Measurements from ENCODE around the gene CARD11.

Gene CARD11

GRCh38 chr7:2945171-2945570 is 98.5 kb downstream of the CARD11 start:
- in situ Hi-C loops (cut with HindIII; ENCODE audit: low sequenced_read_pairs), result no loop called here

GRCh38 chr7:2944739-2945138 is 98.9 kb downstream of the CARD11 start:
- in situ Hi-C loops (cut with HindIII; ENCODE audit: low sequenced_read_pairs), result no loop called here

- in situ Hi-C loops (cut with HindIII; ENCODE audit: low sequenced_read_pairs), result no loop called here
These were observed 99.6 kb downstream of the CARD11 start for GRCh38 chr7:2943851-2944601.

- in situ Hi-C loops (cut with HindIII; ENCODE audit: low sequenced_read_pairs), result no loop called here
These were observed 102.3 kb downstream of the CARD11 start for GRCh38 chr7:2941216-2941859.

GRCh38 chr7:2940466-2940865 is 103.2 kb downstream of the CARD11 start:
- in situ Hi-C loops (cut with HindIII; ENCODE audit: low sequenced_read_pairs), result no loop called here

GRCh38 chr7:2939193-2939885 is 104.3 kb downstream of the CARD11 start:
- in situ Hi-C loops (cut with HindIII; ENCODE audit: low sequenced_read_pairs), result no loop called here

GRCh38 chr7:2938514-2939192 is 105.0 kb downstream of the CARD11 start:
- in situ Hi-C loops (cut with HindIII; ENCODE audit: low sequenced_read_pairs), result no loop called here

GRCh38 chr7:2937701-2938513 is 105.8 kb downstream of the CARD11 start:
- in situ Hi-C loops (cut with HindIII; ENCODE audit: low sequenced_read_pairs), result no loop called here

GRCh38 chr7:2936891-2937580 is 106.6 kb downstream of the CARD11 start:
- in situ Hi-C loops (cut with HindIII; ENCODE audit: low sequenced_read_pairs), result no loop called here

GRCh38 chr7:2936301-2936700 is 107.4 kb downstream of the CARD11 start:
- in situ Hi-C loops (cut with HindIII; ENCODE audit: low sequenced_read_pairs), result no loop called here

GRCh38 chr7:2934984-2935740 is 108.5 kb downstream of the CARD11 start:
- in situ Hi-C loops (cut with HindIII; ENCODE audit: low sequenced_read_pairs), result no loop called here

- in situ Hi-C loops (cut with HindIII; ENCODE audit: low sequenced_read_pairs), result no loop called here
These were observed 109.4 kb downstream of the CARD11 start for GRCh38 chr7:2934211-2934731.

- in situ Hi-C loops (cut with HindIII; ENCODE audit: low sequenced_read_pairs), result no loop called here
These were observed 111.0 kb downstream of the CARD11 start for GRCh38 chr7:2932402-2933251.

- in situ Hi-C loops (cut with HindIII; ENCODE audit: low sequenced_read_pairs), result no loop called here
These were observed 112.6 kb downstream of the CARD11 start for GRCh38 chr7:2931034-2931415.

- in situ Hi-C loops (cut with HindIII; ENCODE audit: low sequenced_read_pairs), result no loop called here
These were observed 113.2 kb downstream of the CARD11 start for GRCh38 chr7:2930310-2931033.

- in situ Hi-C loops (cut with HindIII; ENCODE audit: low sequenced_read_pairs), result no loop called here
These were observed 114.1 kb downstream of the CARD11 start for GRCh38 chr7:2929321-2930201.

Measured in DLD1 (cell line).